GM08714 (cell line): Measurements from ENCODE around the gene MXI1.
"Not testable (repeated sequence)": the region's sequence is repeated elsewhere in the genome, so short reads cannot be mapped to it uniquely, and the experiment has no call there.

Experiments
- H3K4me3 ChIP-seq: fragments of 200-500 bp; sonication (Bioruptor generic); 2 replicates; pipeline ENCODE4 v1.5.1; 2014; ENCODE audit warnings: mild to moderate bottlenecking, low read length, inconsistent platforms
- ZNF274 ChIP-seq: IDR thresholded peaks from 2 replicates; pipeline ENCODE4 v1.6.1; 2012; ENCODE audit warnings: mild to moderate bottlenecking, low read depth, low read length

Gene MXI1

DNA sequence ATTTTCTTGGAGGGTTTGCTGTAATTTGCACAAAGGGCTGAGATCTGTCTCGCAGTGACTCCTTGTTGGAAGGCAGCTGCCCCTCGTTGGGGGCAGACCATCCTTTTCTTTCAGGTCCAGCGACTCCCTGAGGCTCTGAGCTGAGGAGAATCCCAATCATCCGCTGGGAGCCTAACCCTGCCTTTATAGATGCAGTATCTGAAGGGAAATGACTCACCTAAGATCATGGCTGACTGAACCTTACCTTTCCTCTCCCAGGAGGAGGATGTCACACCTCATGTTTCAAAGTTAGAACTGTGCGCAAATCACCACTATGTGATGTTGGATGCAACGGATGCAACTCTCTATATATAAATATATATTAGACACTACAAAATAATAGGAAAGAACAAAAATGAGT lies 36.4 kb upstream of the MXI1 start:
- no peak overlapping the region for H3K4me3 ChIP-seq
- no peak for TF ChIP-seq ZNF274

DNA sequence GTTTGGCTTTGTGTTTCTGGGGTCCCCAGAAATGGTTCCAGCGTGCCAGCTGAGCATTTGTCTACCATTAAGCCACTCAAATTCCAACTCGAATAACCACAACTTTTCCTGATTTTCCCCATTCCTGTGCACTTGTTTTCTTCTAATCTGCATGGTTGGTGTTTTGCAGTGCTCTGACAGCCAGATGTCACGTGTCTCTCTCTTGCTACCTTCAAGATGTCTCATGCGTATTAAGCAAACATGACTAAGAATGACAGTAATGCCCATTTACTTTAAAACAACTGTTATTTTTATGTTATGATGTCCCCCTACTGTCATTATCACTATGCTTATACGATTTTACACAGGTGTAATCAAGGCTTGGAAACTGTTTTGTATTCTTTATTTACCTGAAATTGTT lies 35.2 kb upstream of the MXI1 start:
- no peak for TF ChIP-seq ZNF274
- H3K4me3 ChIP-seq, result no peak overlapping the region

DNA sequence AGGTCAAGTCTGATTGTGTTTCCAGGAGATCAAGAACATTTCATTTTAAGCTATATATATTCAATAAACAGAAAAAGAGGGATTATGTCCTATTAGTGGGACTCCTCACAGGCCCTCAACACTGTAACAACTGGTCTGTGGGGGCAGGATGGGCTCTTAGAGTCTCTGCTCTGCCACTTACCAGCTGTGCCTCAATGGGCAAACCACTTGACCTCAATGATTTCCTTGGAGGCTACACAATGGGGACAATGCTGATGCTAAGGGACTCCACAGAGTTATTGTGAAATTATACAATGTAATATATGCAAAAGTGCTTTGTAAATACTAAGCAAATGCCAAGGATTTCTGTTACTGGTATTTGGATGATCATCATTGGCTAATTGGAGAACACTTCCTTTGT lies 33.2 kb upstream of the MXI1 start:
- TF ChIP-seq ZNF274, result no peak
- no peak overlapping the region for H3K4me3 ChIP-seq

- no peak overlapping the region for H3K4me3 ChIP-seq
Observed at GRCh38 chr10:110174816-110175215, 32.6 kb upstream of the MXI1 start.

GRCh38 chr10:110175406-110175805 lies 32.0 kb upstream of the MXI1 start:
- H3K4me3 ChIP-seq, result no peak overlapping the region
- no peak for TF ChIP-seq ZNF274

More at GRCh38 chr10:110174816-110175215, 32.6 kb upstream of the MXI1 start:
- TF ChIP-seq ZNF274, result no peak

DNA sequence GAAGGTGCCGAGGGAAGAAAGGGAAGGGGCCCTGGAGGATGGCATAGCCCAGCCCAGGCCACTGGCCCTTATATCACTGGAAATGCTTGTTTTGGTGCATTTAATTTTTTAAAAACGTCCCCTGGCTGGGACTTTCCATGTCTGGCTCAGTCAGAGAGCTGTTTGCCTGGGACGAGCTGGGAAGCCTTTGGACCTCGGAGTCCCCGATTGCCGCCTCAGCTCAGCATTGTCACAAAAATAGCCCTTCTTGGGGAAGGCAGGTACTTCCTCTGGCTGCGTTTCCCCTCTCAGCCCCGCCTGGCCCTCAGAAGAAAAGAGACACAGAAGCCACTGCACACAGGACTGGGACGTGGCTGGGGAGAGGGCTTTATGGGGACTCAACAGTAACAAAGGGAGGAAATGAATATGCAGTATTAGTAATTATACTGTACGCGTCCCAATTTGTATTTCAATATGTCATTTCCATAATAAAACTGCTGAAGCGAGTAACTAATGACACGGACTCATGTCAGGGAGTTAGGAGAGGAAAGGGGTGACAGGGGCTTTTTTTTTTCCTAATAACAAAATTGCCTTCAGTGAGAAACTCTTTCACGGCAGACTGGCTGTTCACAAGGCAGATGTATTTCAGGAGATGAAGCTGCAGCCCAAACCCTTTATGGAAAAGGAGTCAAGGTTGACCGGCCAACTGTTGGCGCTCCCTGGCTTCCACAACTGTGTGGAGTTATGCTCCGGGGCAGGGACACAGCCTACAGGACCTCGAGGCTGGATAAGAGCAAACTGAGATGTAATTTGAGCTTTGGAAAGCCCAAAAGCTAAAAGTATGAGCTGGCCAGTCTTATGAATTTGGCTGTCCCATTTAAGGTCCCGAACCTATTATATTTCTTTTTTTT lies 31.0 kb upstream of the MXI1 start:
- no peak overlapping the region for H3K4me3 ChIP-seq
- no peak for TF ChIP-seq ZNF274

GRCh38 chr10:110179220-110179619 lies 28.2 kb upstream of the MXI1 start:
- no peak for TF ChIP-seq ZNF274
- no peak overlapping the region for H3K4me3 ChIP-seq

- H3K4me3 ChIP-seq, result no peak overlapping the region
- no peak for TF ChIP-seq ZNF274
Observed at GRCh38 chr10:110181451-110181850, 26.0 kb upstream of the MXI1 start.

DNA sequence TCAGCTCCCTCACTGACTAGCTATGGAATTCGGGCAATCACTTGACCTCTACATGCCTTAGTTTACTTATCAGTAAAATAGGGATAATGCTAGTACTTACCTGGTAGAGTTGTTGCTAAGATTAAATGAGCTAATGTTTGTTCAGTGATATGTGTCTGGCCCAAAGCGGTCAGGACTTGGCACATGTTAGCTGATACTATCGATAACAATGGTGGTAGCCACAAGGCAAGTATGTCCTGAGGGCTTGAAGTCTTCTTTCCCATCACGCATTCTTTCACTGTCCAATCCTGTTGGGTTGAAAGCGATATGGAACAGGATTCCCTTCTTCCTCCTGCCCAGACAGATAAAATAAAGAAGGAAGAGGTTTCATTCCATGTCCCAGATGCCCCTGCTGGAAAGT lies 25.5 kb upstream of the MXI1 start:
- no peak overlapping the region for H3K4me3 ChIP-seq
- TF ChIP-seq ZNF274, result no peak

GRCh38 chr10:110184398-110184797 lies 23.0 kb upstream of the MXI1 start:
- H3K4me3 ChIP-seq, result no peak overlapping the region
- no peak for TF ChIP-seq ZNF274

DNA sequence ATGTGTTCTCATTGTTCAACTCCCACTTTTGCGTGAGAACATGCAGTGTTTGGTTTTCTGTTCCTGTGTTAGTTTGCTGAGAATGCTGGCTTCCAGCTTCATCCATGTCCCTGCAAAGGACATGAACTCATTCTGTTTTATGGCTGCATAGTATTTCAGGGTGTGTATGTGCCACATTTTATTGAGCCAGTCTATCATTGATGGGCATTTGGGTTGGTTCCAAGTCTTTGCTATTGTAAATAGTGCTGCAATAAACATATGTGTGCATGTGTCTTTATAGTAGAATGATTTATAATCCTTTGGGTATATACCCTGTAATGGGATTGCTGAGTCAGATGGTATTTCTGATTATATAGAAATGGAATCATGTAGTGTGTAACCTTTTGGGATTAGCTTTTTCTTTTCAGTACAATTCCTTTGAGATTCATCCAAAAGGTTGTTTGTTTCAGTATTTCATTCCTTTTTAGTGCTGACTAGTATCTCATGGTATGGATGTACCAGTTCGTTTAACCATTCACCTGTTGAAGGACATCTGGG lies 21.7 kb upstream of the MXI1 start:
- not testable (repeated sequence) for H3K4me3 ChIP-seq

DNA sequence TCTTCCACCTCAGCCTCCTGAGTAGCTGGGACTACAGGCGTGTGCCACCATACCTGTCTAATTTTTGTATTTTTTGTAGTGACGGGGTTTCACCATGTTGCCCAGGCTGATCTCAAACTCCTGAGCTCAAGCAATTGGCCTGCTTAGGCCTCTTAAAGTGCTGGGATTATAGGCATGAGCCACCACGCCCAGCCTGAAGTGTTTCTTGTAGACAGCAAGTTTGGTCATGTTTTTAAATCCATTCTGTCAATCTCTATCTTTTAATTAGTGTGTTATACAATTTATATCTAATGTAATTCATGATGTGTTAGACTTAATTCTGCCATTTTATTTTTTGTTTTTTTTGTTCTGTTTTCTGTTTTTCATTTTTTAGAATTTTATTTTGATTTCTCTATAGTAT lies 17.2 kb upstream of the MXI1 start:
- no peak overlapping the region for H3K4me3 ChIP-seq
- no peak for TF ChIP-seq ZNF274

GRCh38 chr10:110192552-110192951 lies 14.9 kb upstream of the MXI1 start:
- no peak for TF ChIP-seq ZNF274
- H3K4me3 ChIP-seq, result no peak overlapping the region

GRCh38 chr10:110200503-110200902 lies 6.9 kb upstream of the MXI1 start:
- no peak overlapping the region for H3K4me3 ChIP-seq
- no peak for TF ChIP-seq ZNF274

DNA sequence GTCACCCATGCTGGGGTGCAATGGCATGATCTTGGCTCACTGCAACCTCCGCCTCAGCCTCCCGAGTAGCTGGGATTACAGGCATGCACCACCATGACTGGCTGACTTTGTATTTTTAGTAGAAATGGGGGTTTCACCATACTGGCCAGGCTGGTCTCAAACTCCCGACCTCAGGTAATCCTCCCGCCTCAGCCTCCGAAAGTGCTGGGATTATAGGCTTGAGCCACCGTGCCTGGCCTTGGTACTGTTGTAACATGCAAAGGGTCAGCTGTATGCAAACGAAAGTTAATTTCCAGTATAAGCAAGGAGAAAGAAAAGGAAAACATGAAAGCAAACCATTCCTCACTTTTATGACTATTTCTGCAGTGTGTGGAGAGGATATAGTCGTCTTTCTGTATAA lies 6.4 kb upstream of the MXI1 start:
- not testable (repeated sequence) for H3K4me3 ChIP-seq

DNA sequence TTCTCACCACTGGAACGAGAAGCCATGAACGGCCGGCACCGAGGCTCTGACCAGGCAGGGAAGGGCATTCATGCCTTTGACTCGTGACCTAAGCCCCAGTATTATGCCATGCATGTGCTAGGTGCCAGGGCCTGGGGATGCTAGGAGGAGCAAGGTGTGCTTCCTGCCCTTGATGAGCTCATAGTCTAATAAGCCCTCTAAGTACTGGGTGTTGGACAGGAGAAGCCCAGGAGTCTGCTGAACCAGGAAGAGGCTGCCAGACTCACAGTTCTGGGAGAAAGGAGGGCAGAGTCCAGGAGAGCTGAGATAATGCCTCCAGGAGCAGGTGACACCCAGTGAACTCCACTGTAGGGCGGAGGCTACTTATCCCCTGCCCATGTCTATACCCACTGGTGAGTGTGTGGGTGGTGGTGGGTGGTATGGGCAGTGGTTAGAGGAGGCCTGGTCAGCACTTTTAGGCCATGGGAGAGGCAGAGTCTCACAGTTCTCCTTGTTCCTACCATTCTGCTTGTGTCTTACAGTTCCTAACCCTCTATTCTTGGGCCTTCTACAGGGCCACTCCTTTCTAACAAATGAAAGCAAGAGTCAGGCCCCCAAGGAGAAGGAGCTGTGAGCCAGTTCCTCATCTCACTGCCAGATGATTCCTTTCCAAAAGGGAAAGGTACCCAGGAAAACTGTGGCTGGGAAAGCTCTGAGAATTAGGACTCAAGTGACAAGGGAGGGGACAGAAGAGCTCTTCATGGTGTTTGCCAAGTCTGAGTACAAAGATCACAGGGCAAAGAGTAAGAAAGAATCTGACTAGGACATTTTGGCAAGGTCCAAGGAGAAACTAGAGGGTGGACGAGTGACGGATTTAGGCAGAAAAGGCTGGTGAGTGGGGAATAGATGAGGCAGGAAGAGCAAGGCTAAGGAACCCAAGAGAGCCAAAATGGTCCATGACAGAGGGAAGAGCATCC lies 3.6 kb upstream of the MXI1 start:
- TF ChIP-seq ZNF274, result no peak
- H3K4me3 ChIP-seq, result no peak overlapping the region
